ENCODE measurements around the gene STH.
A peak's percentile ranks its signal among the peaks of the same experiment; 100 is the strongest.
"Not testable (repeated sequence)": the region's sequence is repeated elsewhere in the genome, so short reads cannot be mapped to it uniquely, and the experiment has no call there.

STH gene

DNA sequence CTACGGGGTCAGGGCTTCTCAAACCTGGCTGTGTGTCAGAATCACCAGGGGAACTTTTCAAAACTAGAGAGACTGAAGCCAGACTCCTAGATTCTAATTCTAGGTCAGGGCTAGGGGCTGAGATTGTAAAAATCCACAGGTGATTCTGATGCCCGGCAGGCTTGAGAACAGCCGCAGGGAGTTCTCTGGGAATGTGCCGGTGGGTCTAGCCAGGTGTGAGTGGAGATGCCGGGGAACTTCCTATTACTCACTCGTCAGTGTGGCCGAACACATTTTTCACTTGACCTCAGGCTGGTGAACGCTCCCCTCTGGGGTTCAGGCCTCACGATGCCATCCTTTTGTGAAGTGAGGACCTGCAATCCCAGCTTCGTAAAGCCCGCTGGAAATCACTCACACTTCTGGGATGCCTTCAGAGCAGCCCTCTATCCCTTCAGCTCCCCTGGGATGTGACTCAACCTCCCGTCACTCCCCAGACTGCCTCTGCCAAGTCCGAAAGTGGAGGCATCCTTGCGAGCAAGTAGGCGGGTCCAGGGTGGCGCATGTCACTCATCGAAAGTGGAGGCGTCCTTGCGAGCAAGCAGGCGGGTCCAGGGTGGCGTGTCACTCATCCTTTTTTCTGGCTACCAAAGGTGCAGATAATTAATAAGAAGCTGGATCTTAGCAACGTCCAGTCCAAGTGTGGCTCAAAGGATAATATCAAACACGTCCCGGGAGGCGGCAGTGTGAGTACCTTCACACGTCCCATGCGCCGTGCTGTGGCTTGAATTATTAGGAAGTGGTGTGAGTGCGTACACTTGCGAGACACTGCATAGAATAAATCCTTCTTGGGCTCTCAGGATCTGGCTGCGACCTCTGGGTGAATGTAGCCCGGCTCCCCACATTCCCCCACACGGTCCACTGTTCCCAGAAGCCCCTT, 10.9 kb downstream of the STH start:
- DNase-seq, result no peak

- no peak for DNase-seq
Observed at GRCh38 chr17:46010597-46011186, 11.6 kb downstream of the STH start.

DNA sequence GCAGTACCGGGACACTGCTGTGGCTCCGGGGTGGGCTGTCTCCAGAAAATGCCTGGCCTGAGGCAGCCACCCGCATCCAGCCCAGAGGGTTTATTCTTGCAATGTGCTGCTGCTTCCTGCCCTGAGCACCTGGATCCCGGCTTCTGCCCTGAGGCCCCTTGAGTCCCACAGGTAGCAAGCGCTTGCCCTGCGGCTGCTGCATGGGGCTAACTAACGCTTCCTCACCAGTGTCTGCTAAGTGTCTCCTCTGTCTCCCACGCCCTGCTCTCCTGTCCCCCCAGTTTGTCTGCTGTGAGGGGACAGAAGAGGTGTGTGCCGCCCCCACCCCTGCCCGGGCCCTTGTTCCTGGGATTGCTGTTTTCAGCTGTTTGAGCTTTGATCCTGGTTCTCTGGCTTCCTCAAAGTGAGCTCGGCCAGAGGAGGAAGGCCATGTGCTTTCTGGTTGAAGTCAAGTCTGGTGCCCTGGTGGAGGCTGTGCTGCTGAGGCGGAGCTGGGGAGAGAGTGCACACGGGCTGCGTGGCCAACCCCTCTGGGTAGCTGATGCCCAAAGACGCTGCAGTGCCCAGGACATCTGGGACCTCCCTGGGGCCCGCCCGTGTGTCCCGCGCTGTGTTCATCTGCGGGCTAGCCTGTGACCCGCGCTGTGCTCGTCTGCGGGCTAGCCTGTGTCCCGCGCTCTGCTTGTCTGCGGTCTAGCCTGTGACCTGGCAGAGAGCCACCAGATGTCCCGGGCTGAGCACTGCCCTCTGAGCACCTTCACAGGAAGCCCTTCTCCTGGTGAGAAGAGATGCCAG, 12.9 kb downstream of the STH start:
- no peak for DNase-seq

- DNase-seq, result no peak
Observed at GRCh38 chr17:46012506-46013079, 13.5 kb downstream of the STH start.

DNA sequence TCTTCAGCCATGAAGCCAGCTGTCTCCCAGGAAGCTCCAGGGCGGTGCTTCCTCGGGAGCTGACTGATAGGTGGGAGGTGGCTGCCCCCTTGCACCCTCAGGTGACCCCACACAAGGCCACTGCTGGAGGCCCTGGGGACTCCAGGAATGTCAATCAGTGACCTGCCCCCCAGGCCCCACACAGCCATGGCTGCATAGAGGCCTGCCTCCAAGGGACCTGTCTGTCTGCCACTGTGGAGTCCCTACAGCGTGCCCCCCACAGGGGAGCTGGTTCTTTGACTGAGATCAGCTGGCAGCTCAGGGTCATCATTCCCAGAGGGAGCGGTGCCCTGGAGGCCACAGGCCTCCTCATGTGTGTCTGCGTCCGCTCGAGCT, 14.1 kb downstream of the STH start:
- no peak for DNase-seq

GRCh38 chr17:46013502-46014165, 14.6 kb downstream of the STH start:
- peak; percentile 34 for DNase-seq

- DNase-seq, result not testable (repeated sequence)
Observed at GRCh38 chr17:46019408-46019925, 20.4 kb downstream of the STH start.

GRCh38 chr17:46020023-46020761, 21.1 kb downstream of the STH start:
- DNase-seq, result no peak

DNA sequence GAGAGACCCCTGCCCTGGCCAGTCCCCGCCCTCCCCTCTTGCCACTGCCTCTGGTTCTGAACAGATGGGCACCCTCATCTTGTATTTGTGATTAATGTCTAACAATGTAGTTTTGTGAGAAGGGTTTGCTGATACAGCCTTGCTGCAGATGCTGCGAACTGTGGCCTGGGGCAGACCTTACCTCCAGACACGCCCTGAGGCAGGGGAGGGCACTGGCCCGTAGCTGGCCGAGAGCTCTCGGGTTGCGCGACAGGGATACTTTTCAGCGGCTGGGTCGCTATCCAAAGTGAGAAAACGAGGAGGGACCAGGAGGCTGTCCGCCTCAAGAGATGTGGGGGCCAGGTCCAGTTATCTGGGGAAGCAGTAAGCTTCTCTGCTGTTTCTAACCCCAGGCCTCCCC, 21.9 kb downstream of the STH start:
- DNase-seq, result no peak

DNA sequence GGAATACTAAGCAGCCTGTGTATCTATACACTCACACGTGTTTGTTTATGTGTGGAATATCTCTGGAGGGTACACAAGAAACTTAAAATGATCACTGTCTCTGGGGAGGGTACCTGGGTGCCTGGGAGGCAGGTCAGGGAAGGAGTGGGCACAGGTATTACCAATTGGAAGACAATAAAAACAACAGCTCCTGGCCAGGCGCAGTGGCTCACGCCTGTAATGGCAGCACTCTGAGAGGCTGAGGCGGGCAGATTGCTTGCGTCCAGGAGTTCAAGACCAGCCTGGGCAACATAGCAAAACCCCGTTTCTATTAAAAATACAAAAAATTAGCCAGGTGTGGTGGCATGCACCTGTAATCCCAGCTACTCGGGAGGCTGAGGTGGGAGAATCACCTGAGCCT, 24.3 kb downstream of the STH start:
- DNase-seq, result not testable (repeated sequence)

DNA sequence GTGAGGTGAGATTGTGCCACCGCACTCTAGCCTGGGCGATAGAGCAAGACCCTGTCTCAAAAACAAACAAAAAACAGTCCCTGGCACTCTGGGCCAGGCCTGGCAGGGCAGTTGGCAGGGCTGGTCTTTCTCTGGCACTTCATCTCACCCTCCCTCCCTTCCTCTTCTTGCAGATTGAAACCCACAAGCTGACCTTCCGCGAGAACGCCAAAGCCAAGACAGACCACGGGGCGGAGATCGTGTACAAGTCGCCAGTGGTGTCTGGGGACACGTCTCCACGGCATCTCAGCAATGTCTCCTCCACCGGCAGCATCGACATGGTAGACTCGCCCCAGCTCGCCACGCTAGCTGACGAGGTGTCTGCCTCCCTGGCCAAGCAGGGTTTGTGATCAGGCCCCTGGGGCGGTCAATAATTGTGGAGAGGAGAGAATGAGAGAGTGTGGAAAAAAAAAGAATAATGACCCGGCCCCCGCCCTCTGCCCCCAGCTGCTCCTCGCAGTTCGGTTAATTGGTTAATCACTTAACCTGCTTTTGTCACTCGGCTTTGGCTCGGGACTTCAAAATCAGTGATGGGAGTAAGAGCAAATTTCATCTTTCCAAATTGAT, 24.8 kb downstream of the STH start:
- no peak for DNase-seq

DNA sequence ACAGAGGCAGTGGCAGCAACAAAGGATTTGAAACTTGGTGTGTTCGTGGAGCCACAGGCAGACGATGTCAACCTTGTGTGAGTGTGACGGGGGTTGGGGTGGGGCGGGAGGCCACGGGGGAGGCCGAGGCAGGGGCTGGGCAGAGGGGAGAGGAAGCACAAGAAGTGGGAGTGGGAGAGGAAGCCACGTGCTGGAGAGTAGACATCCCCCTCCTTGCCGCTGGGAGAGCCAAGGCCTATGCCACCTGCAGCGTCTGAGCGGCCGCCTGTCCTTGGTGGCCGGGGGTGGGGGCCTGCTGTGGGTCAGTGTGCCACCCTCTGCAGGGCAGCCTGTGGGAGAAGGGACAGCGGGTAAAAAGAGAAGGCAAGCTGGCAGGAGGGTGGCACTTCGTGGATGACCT, 25.5 kb downstream of the STH start:
- DNase-seq, result no peak

GRCh38 chr17:46025060-46025459, 26.0 kb downstream of the STH start:
- no peak for DNase-seq

DNA sequence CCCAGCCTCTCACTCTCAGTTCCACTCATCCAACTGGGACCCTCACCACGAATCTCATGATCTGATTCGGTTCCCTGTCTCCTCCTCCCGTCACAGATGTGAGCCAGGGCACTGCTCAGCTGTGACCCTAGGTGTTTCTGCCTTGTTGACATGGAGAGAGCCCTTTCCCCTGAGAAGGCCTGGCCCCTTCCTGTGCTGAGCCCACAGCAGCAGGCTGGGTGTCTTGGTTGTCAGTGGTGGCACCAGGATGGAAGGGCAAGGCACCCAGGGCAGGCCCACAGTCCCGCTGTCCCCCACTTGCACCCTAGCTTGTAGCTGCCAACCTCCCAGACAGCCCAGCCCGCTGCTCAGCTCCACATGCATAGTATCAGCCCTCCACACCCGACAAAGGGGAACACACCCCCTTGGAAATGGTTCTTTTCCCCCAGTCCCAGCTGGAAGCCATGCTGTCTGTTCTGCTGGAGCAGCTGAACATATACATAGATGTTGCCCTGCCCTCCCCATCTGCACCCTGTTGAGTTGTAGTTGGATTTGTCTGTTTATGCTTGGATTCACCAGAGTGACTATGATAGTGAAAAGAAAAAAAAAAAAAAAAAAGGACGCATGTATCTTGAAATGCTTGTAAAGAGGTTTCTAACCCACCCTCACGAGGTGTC, 26.6 kb downstream of the STH start:
- no peak for DNase-seq

DNA sequence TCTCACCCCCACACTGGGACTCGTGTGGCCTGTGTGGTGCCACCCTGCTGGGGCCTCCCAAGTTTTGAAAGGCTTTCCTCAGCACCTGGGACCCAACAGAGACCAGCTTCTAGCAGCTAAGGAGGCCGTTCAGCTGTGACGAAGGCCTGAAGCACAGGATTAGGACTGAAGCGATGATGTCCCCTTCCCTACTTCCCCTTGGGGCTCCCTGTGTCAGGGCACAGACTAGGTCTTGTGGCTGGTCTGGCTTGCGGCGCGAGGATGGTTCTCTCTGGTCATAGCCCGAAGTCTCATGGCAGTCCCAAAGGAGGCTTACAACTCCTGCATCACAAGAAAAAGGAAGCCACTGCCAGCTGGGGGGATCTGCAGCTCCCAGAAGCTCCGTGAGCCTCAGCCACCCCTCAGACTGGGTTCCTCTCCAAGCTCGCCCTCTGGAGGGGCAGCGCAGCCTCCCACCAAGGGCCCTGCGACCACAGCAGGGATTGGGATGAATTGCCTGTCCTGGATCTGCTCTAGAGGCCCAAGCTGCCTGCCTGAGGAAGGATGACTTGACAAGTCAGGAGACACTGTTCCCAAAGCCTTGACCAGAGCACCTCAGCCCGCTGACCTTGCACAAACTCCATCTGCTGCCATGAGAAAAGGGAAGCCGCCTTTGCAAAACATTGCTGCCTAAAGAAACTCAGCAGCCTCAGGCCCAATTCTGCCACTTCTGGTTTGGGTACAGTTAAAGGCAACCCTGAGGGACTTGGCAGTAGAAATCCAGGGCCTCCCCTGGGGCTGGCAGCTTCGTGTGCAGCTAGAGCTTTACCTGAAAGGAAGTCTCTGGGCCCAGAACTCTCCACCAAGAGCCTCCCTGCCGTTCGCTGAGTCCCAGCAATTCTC, 27.4 kb downstream of the STH start:
- DNase-seq, result no peak

DNA sequence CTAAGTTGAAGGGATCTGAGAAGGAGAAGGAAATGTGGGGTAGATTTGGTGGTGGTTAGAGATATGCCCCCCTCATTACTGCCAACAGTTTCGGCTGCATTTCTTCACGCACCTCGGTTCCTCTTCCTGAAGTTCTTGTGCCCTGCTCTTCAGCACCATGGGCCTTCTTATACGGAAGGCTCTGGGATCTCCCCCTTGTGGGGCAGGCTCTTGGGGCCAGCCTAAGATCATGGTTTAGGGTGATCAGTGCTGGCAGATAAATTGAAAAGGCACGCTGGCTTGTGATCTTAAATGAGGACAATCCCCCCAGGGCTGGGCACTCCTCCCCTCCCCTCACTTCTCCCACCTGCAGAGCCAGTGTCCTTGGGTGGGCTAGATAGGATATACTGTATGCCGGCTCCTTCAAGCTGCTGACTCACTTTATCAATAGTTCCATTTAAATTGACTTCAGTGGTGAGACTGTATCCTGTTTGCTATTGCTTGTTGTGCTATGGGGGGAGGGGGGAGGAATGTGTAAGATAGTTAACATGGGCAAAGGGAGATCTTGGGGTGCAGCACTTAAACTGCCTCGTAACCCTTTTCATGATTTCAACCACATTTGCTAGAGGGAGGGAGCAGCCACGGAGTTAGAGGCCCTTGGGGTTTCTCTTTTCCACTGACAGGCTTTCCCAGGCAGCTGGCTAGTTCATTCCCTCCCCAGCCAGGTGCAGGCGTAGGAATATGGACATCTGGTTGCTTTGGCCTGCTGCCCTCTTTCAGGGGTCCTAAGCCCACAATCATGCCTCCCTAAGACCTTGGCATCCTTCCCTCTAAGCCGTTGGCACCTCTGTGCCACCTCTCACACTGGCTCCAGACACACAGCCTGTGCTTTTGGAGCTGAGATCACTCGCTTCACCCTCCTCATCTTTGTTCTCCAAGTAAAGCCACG, 28.3 kb downstream of the STH start:
- peak; percentile 69 for DNase-seq

- no peak for DNase-seq
Observed at GRCh38 chr17:46027976-46028325, 28.9 kb downstream of the STH start.

GRCh38 chr17:46028374-46028773, 29.3 kb downstream of the STH start:
- DNase-seq, result no peak
